NCI-H146 (cell line): ENCODE results near the gene ATP5F1C.
"Not testable (repeated sequence)": the region's sequence is repeated elsewhere in the genome, so short reads cannot be mapped to it uniquely, and the experiment has no call there.

Source experiments
- DNase-seq: peaks from one replicate; lab custom pipeline; 2025; lab: John Stamatoyannopoulos, UW

ATP5F1C gene

GRCh38 chr10:7787857-7788638 is at the start of gene ATP5F1C, which contains the start of gene KIN:
TSS of gene ATP5F1C (plus strand) at chr10:7788177. CDS start at chr10:7788208, 31 bp downstream.
TSS of gene KIN (minus strand) at chr10:7787993. CDS start at chr10:7787933, 60 bp downstream.
- peak; percentile 98 for DNase-seq

- peak; percentile 91 for DNase-seq
These were observed 49.2 kb upstream of the ATP5F1C start for GRCh38 chr10:7738536-7739407.

- DNase-seq, result no peak
These were observed 43.7 kb upstream of the ATP5F1C start for GRCh38 chr10:7744307-7744706.

GRCh38 chr10:7748637-7749036 is 39.3 kb upstream of the ATP5F1C start:
- not testable (repeated sequence) for DNase-seq

- DNase-seq, result no peak
These were observed 37.8 kb upstream of the ATP5F1C start for GRCh38 chr10:7750222-7750621.

GRCh38 chr10:7752251-7752650 is 35.7 kb upstream of the ATP5F1C start:
- no peak for DNase-seq

- no peak for DNase-seq
These were observed 32.9 kb upstream of the ATP5F1C start for GRCh38 chr10:7755103-7755502.

- DNase-seq, result peak; percentile 31
These were observed 31.5 kb upstream of the ATP5F1C start for GRCh38 chr10:7756360-7756992.

- DNase-seq, result no peak
These were observed 24.0 kb upstream of the ATP5F1C start for GRCh38 chr10:7763929-7764328.

- DNase-seq, result no peak
These were observed 21.7 kb upstream of the ATP5F1C start for GRCh38 chr10:7766241-7766640.

GRCh38 chr10:7767209-7767608 is 20.8 kb upstream of the ATP5F1C start:
- DNase-seq, result no peak

GRCh38 chr10:7768417-7768816 is 19.6 kb upstream of the ATP5F1C start:
- DNase-seq, result no peak

GRCh38 chr10:7773845-7774801 is 13.9 kb upstream of the ATP5F1C start:
- DNase-seq, result no peak

- DNase-seq, result no peak
These were observed 11.2 kb upstream of the ATP5F1C start for GRCh38 chr10:7776777-7777176.

- DNase-seq, result not testable (repeated sequence)
These were observed 5.8 kb upstream of the ATP5F1C start for GRCh38 chr10:7782194-7782593.

- DNase-seq, result no peak
These were observed 1.5 kb upstream of the ATP5F1C start for GRCh38 chr10:7786430-7786829.

GRCh38 chr10:7787150-7787856 is 674 bp upstream of the ATP5F1C start:
- no peak for DNase-seq

GRCh38 chr10:7788639-7789286 is 786 bp downstream of the ATP5F1C start:
- peak; percentile 74 for DNase-seq

- DNase-seq, result no peak
These were observed 1.4 kb downstream of the ATP5F1C start for GRCh38 chr10:7789390-7789789.

- no peak for DNase-seq
These were observed 4.6 kb downstream of the ATP5F1C start for GRCh38 chr10:7792541-7792940.
